ENCODE measurements around the gene H3-3A. TPM values are rescaled to one million over a fixed set of nuclear protein-coding genes. Genes with fewer than 3 reads are reported as not detected.
"Not testable (repeated sequence)": the region's sequence is repeated elsewhere in the genome, so short reads cannot be mapped to it uniquely, and the experiment has no call there.

Gene H3-3A
- total RNA-seq, 1 experiment from 2014 or later, result 568 TPM

- no TSS peak for BruUV-seq (replicated peaks)
- peak; percentile 97 for DNase-seq
- Mint-ChIP-seq H3K27me3 (ENCODE audit: unreplicated experiment) (no peaks in the 10 kb centered on the region), H3K4me1 (ENCODE audit: low read depth, unreplicated experiment) (peaks cover 6% of the 10 kb centered on the region), H3K27ac (ENCODE audit: unreplicated experiment) (peak overlapping the region; percentile 58), H3K4me3 (ENCODE audit: low read depth, unreplicated experiment) (peak overlapping the region; percentile 81), H3K9me3 (ENCODE audit: low read depth, unreplicated experiment) (no peaks in the 10 kb centered on the region), H3K36me3 (ENCODE audit: insufficient read depth, unreplicated experiment) (peaks cover 21% of the 10 kb centered on the region)
- intact Hi-C loops (cut with micrococcal nuclease; ENCODE audit: unreplicated experiment), result loop anchor here (5.0 kb wide), 1 partner anchor 39 kb away; no protein-coding TSS in a partner anchor
- CTCF ChIA-PET, result interaction anchor here (0.6 to 2.7 kb wide), 9 partner anchors 10 to 656 kb away, joined by 3 to 42 read pairs (median 3); partner anchors contain the start of genes ITPKB and PARP1
- TF ChIP-seq CTCF (IDR thresholded peaks at IDR 0.05; ENCODE audit: unreplicated experiment), result no peak
These were observed 21.0 kb downstream of the H3-3A start for GRCh38 chr1:226083302-226084101.

GRCh38 chr1:226085675-226086285 is 23.3 kb downstream of the H3-3A start:
- intact Hi-C loops (cut with micrococcal nuclease; ENCODE audit: unreplicated experiment), result no loop called here

GRCh38 chr1:226086776-226087175 is 24.3 kb downstream of the H3-3A start:
- no peak for DNase-seq
- Mint-ChIP-seq H3K27me3 (ENCODE audit: unreplicated experiment) (no peaks in the 10 kb centered on the region), H3K27ac (ENCODE audit: unreplicated experiment) (no peak overlapping the region), H3K36me3 (ENCODE audit: insufficient read depth, unreplicated experiment) (peaks cover 21% of the 10 kb centered on the region), H3K4me3 (ENCODE audit: low read depth, unreplicated experiment) (no peak overlapping the region), H3K9me3 (ENCODE audit: low read depth, unreplicated experiment) (no peaks in the 10 kb centered on the region), H3K4me1 (ENCODE audit: low read depth, unreplicated experiment) (peaks cover 6% of the 10 kb centered on the region)
- intact Hi-C loops (cut with micrococcal nuclease; ENCODE audit: unreplicated experiment), result no loop called here
- TF ChIP-seq CTCF (IDR thresholded peaks at IDR 0.05; ENCODE audit: unreplicated experiment), result no peak
- CTCF ChIA-PET, result no interaction called here
- no TSS peak for BruUV-seq (replicated peaks)

More at GRCh38 chr1:226085675-226086285, 23.3 kb downstream of the H3-3A start:
- H3K9me3 Mint-ChIP-seq (ENCODE audit: low read depth, unreplicated experiment), result no peaks in the 10 kb centered on the region
- TF ChIP-seq CTCF (IDR thresholded peaks at IDR 0.05; ENCODE audit: unreplicated experiment), result no peak
- DNase-seq, result no peak
- peaks cover 6% of the 10 kb centered on the region for H3K4me1 Mint-ChIP-seq (ENCODE audit: low read depth, unreplicated experiment)
- H3K36me3 Mint-ChIP-seq (ENCODE audit: insufficient read depth, unreplicated experiment), result peaks cover 21% of the 10 kb centered on the region
- CTCF ChIA-PET, result interaction anchor here (0.6 kb wide), 1 partner anchor 10 kb away, joined by 4 read pairs; no protein-coding TSS in a partner anchor
- H3K27me3 Mint-ChIP-seq (ENCODE audit: unreplicated experiment), result no peaks in the 10 kb centered on the region
- no TSS peak for BruUV-seq (replicated peaks)
- H3K4me3 Mint-ChIP-seq (ENCODE audit: low read depth, unreplicated experiment), result no peak overlapping the region
- H3K27ac Mint-ChIP-seq (ENCODE audit: unreplicated experiment), result no peak overlapping the region

- intact Hi-C loops (cut with micrococcal nuclease; ENCODE audit: unreplicated experiment), result no loop called here
- Mint-ChIP-seq H3K4me1 (ENCODE audit: low read depth, unreplicated experiment) (no peaks in the 10 kb centered on the region), H3K27me3 (ENCODE audit: unreplicated experiment) (no peaks in the 10 kb centered on the region), H3K36me3 (ENCODE audit: insufficient read depth, unreplicated experiment) (no peaks in the 10 kb centered on the region), H3K4me3 (ENCODE audit: low read depth, unreplicated experiment) (no peak overlapping the region), H3K9me3 (ENCODE audit: low read depth, unreplicated experiment) (no peaks in the 10 kb centered on the region), H3K27ac (ENCODE audit: unreplicated experiment) (no peak overlapping the region)
- CTCF ChIA-PET, result interaction anchor here (0.6 kb wide), 1 partner anchor 14 kb away, joined by 3 read pairs; no protein-coding TSS in a partner anchor
- DNase-seq, result no peak
- no TSS peak for BruUV-seq (replicated peaks)
- TF ChIP-seq CTCF (IDR thresholded peaks at IDR 0.05; ENCODE audit: unreplicated experiment), result no peak
These were observed 28.9 kb downstream of the H3-3A start for GRCh38 chr1:226091461-226091860.

GRCh38 chr1:226092048-226092820 is 29.7 kb downstream of the H3-3A start:
- H3K4me1 Mint-ChIP-seq (ENCODE audit: low read depth, unreplicated experiment); H3K36me3 Mint-ChIP-seq (ENCODE audit: insufficient read depth, unreplicated experiment): not testable (repeated sequence)

More at GRCh38 chr1:226092048-226092820, 29.7 kb downstream of the H3-3A start:
- H3K4me3 Mint-ChIP-seq (ENCODE audit: low read depth, unreplicated experiment); DNase-seq; intact Hi-C loops (cut with micrococcal nuclease; ENCODE audit: unreplicated experiment); H3K27ac Mint-ChIP-seq (ENCODE audit: unreplicated experiment); H3K9me3 Mint-ChIP-seq (ENCODE audit: low read depth, unreplicated experiment); BruUV-seq (replicated peaks); H3K27me3 Mint-ChIP-seq (ENCODE audit: unreplicated experiment): not testable (repeated sequence)
- CTCF ChIA-PET, result interaction anchor here (0.6 kb wide), 2 partner anchors 13 to 136 kb away, joined by 3 to 4 read pairs; no protein-coding TSS in a partner anchor

All from Calu3 (cell line).